KOPT-K1 (cell line): Measurements from ENCODE around the gene HSD17B12.
"Not testable (repeated sequence)": the region's sequence is repeated elsewhere in the genome, so short reads cannot be mapped to it uniquely, and the experiment has no call there.

ENCODE experiments used
- H3K27ac ChIP-seq: fragments of 200-600 bp; sonication (generic); 2 replicates; pipeline ENCODE4 v1.5.1; 2016; ENCODE audit warnings: antibody characterized with exemption, mild to moderate bottlenecking, low read depth, low read length; ENCODE audit not compliant: poor library complexity, severe bottlenecking
- H3K36me3 ChIP-seq: fragments of 200-600 bp; sonication (generic); 2 replicates; pipeline ENCODE4 v1.5.1; 2017; ENCODE audit warnings: antibody characterized with exemption, mild to moderate bottlenecking, low read length, moderate library complexity; ENCODE audit not compliant: insufficient read depth
- H3K9me3 ChIP-seq: fragments of 200-600 bp; sonication (generic); 2 replicates; pipeline ENCODE4 v1.5.1; 2017; ENCODE audit warnings: antibody characterized with exemption, low read length, mild to moderate bottlenecking; ENCODE audit not compliant: insufficient read depth, poor library complexity, severe bottlenecking

The HSD17B12 gene

DNA sequence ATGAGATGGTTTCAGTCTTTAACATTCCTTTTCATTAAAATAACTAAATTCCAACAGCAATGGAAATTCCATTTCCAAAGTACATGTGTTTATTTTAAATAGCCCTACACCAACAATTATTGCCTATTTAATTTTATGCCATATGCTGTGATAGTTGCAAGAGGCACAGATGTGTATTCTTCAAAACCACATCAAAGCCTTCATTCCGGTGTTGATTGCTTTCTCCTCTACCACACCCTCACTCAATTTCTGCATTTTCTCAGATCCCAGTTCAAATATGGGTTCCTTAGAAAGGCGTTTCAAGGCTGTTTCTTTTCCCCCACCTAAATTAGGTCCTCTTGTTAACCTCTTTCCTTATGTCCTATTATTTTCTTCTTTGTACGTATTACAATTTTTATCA, 6.0 kb upstream of the HSD17B12 start:
- no peaks in the 10 kb centered on the region for H3K36me3 ChIP-seq
- no peaks in the 10 kb centered on the region for H3K9me3 ChIP-seq
- H3K27ac ChIP-seq = no peak overlapping the region

DNA sequence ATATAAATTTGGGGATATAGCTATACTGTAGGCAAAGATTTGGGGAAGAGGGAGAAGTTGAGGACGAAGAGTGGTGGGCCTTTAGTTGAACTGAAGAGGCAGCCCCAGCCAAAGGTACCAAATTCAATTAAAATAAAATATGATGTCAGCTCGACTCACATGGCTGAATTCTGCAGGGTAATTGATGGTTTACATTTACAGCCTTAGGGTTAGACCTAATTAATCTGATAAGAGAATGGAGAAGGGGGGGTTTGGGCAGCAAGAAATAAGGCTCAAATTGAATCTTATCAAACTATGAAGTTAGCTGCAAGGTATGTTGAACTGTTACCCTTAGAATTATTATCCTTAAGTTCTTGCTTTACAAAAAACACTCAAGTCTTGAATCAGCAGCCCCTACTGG, 3.6 kb upstream of the HSD17B12 start:
- no peaks in the 10 kb centered on the region for H3K9me3 ChIP-seq
- H3K27ac ChIP-seq = no peak overlapping the region
- no peaks in the 10 kb centered on the region for H3K36me3 ChIP-seq

DNA sequence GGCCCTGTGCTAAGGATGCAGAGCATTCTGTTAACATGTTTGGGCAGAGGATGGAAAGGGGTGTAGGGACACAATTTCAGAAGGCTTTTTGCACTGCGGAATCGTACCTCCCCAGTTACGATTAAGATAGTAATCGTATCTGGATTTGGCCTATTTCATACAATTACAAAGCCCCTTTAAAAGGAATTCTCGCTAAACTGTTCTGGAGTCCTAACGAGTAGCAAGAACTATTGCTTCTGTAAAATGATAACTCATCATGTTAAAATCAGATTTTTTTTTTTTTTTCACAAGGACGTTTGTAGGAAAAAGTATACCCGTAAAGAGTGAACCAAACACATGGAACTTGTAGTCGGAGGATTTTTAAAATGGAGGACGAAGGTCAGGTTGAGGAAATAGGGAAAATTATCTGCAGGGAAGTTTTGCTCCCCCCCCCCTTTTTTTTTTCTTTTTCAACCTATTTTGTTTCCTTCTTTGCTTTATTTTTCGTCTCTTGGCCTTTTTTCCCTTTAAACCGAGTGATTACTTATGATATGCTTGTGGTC, 934 bp downstream of the HSD17B12 start:
- no peaks in the 10 kb centered on the region for H3K9me3 ChIP-seq
- peaks cover 21% of the 10 kb centered on the region for H3K36me3 ChIP-seq
- H3K27ac ChIP-seq = peak overlapping the region; percentile 76

DNA sequence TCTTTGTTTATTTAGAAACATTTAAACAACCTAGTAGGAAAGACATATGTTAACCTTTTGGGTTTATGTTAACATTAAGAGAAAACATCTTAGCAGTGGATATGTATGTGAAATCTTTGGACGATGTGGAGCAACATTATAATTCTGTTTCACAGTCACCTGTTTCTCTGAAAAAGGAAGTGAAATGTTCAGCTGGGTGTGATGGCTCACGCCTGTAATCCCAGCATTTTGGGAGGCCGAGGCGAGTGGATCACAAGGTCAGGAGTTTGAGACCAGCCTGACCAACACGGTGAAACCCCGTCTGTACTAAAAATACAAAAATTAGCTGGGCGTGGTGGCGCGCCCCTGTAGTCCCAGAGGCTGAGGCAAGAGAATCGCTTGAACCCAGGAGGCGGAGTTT, 1.5 kb downstream of the HSD17B12 start:
- not testable (repeated sequence) for H3K9me3 ChIP-seq
- H3K27ac ChIP-seq = peak overlapping the region; percentile 76

DNA sequence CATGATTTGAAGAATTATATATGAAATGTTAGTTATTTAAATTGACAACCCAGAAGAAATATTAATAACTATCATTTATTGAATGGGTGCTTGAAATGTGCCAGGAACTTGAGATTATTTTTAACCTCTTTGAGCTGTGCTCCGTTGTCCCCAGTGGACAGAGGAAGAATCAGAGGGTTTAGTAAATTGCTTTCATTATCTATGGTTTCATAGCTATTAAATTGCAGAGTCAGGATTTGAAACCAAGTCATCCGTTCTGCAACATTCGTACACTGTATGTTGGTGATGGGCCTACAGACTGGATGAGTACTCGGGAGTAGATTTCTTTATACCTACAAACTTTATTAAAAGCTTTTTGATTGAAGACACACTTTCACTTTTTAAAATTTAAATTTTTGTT, 4.9 kb downstream of the HSD17B12 start:
- no peaks in the 10 kb centered on the region for H3K9me3 ChIP-seq
- H3K36me3 ChIP-seq = peaks cover 27% of the 10 kb centered on the region
- H3K27ac ChIP-seq = no peak overlapping the region

More for the DNA sequence above, 1.5 kb downstream of the HSD17B12 start:
- H3K36me3 ChIP-seq = peaks cover 21% of the 10 kb centered on the region

DNA sequence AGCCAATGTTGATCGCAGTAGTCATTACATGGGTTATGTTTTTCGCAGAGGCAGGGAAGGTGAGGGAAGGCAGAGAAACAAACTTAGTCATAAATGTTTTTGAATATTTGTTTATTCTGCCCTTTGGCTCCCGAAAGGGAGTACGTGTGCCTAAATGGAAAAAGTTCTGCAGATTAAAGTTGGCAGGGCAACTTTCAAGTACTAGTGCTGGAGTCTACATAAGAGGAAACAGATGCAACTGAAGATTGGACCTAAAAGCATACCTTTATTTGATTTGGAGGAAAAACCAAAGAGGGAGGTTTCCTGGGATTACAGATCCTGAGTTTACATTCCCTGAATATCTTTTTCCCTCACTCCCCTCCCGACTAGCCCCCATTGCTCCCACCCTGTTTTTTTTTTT, 5.7 kb downstream of the HSD17B12 start:
- Histone ChIP-seq H3K27ac (no peak overlapping the region), H3K36me3 (peaks cover 27% of the 10 kb centered on the region), H3K9me3 (no peaks in the 10 kb centered on the region)

DNA sequence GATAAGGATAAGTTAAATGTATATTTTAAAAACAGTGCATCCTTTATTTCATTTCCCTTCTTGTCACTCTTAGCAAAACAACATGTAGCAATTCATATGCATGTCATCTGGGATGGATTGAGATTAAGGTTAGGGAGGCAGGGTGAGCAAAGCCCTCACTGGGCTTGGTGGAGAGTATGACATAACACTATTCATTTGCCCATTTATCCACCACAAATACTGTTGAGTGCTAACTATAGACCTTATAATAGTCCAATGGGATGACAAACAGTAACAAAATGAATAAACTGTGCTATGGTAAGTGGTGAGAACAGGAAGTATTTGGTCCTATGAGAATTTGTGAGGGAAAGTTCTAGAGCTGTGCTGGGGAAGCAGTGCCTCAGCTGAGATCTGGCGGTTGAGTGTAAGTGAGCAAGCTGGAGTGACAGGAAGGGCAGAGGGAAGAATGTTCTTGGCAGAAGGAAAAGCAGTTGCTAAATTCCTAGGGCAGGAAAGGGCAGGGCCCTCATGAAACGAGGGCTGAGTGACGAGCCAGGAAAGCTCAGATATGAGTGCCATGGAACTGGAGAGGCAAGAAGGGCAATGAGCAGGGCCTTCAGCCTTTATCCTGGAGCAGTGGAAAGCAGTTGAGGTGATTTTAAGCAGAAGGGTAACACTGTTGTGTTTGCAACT, 6.7 kb downstream of the HSD17B12 start:
- Histone ChIP-seq H3K9me3 (no peaks in the 10 kb centered on the region), H3K27ac (no peak overlapping the region), H3K36me3 (peaks cover 27% of the 10 kb centered on the region)

DNA sequence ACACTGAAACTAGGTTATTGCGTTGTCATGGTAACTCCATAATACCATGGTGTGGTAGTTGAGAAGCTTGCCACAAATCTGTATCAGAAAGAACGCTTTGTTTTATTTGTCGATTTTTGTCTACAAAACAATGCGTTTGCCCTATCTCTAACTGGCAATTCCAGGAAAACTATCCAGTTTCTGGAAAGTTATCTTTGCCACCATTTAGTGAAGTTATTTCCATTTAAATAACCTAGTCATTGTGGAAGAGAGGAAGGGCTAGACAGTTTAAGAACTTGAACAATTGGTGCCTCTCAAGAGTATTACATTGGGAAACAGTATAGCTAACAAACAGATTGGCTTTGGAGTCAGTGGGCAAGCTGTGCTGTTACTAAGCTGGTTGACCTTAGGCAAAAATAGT, 7.9 kb downstream of the HSD17B12 start:
- Histone ChIP-seq H3K36me3 (peaks cover 19% of the 10 kb centered on the region), H3K9me3 (no peaks in the 10 kb centered on the region), H3K27ac (no peak overlapping the region)

DNA sequence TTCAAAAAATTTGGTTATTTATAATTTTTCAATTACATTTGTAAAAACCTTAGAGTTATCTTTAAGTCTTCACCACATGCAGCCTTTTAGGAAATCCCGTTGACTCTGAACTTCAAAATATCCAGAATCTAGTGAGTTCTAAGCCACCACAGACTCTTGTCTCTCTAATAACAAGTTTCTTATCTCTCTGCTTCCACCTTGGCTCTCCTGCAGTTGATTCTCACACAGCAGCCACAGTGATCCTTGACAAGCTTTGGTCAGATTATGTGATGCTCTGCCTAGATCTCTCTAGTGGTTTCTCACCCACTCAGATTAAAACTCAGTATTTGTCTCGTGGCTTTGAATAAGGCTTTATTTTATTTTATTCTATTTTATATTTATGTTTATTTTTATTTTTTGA, 8.6 kb downstream of the HSD17B12 start:
- no peak overlapping the region for H3K27ac ChIP-seq

DNA sequence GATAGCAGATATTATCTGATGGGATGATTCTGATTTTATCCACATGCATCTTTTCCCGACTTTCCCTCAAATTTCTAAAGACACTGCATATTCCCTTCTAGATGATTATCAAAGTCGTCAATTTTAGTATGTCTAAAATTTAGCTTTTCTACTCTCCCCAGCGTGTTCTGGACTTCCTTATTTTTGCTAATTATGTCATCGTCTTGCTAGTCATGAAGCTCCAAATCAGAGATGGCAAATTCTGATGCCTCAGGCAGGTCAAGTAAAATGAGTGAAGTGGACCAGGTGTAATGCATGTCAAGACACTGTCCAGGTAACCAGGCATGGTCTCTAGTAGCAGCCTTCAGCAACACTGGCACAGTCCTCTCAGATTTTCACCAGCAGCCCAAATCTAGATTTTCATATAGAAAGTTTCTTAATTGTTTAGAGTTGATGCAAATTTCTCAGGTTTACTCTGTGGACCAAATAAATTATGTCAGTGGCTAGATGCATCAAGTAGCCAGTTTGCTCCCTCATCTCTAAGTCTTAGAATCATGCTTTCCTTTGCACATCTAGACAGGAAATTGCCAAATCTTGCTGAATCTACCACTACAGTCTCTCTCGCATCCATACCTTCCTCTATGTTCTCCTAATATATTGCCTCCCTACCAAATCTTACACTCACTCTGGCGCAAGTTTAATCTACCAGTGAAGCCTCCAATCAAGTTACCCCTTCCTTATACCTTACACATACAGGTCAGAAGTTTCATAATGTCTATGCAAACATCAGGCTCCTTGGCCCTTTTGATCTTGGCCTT, 10.6 kb downstream of the HSD17B12 start:
- no peaks in the 10 kb centered on the region for H3K9me3 ChIP-seq
- peaks cover 5% of the 10 kb centered on the region; the same call in 1 of the 2 replicates for H3K36me3 ChIP-seq
- no peak overlapping the region for H3K27ac ChIP-seq

More for the DNA sequence above, 8.6 kb downstream of the HSD17B12 start:
- Histone ChIP-seq H3K9me3 (no peaks in the 10 kb centered on the region), H3K36me3 (peaks cover 12% of the 10 kb centered on the region)

DNA sequence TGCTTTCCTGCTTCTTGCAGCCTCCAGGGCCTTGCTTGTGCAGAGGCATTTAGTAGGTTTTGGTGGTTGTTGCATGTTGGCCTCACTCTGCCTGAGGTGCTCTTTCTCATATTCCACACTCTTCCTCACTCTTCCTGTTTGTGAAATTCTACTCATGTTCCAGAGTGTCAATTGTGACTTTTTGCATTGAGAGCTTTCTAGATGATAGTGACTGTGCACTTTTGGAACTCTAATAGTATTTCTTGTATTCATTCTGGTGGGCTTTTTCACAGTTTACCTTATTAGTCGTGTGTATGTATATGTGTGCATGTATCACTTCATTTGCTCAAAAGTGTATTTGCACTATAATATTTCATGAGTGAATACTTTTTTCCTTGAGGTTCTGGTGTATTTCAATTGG, 11.3 kb downstream of the HSD17B12 start:
- peaks cover 7% of the 10 kb centered on the region; the same call in 1 of the 2 replicates for H3K36me3 ChIP-seq
- H3K9me3 ChIP-seq = no peaks in the 10 kb centered on the region
- H3K27ac ChIP-seq = no peak overlapping the region

DNA sequence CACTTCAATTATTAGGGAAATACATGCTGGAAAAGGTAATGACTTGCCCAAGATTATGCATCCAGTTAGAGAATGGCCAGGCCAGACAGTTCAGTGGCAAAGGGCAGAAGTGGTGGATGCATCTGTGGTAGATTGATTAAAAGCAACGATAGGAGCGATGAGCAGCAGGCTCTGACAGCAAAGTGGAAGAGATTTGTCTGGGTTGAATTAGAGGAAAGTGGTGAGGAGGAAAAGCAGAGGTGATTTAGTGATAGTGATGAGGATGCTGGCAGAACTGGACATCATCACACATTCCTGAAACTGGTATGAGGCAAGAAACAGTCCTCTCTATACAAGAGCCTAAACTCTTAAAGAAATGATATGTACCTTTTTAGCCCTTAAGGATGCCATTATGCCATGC, 12.5 kb downstream of the HSD17B12 start:
- Histone ChIP-seq H3K27ac (no peak overlapping the region), H3K9me3 (no peaks in the 10 kb centered on the region), H3K36me3 (peaks cover 10% of the 10 kb centered on the region; the same call in 1 of the 2 replicates)

DNA sequence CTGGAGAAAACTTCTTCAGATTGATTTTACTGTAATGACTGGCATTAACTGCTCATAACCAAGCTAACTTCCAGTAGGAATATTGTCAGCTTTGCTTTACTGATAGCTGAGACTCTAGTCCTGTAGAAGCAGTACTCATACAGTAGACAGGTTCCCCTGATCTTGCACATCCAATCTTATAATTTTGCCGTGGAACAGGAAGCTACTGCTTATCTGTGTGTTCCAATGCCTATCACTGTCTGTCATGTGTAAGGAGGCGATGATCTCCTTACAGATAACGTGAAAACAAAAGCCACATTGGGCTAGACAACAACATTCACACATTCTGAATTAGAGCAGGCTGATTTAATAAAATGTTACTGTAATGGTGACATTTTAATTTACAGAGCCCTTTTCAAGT, 13.2 kb downstream of the HSD17B12 start:
- Histone ChIP-seq H3K36me3 (peaks cover 10% of the 10 kb centered on the region; the same call in 1 of the 2 replicates), H3K9me3 (no peaks in the 10 kb centered on the region), H3K27ac (no peak overlapping the region)

DNA sequence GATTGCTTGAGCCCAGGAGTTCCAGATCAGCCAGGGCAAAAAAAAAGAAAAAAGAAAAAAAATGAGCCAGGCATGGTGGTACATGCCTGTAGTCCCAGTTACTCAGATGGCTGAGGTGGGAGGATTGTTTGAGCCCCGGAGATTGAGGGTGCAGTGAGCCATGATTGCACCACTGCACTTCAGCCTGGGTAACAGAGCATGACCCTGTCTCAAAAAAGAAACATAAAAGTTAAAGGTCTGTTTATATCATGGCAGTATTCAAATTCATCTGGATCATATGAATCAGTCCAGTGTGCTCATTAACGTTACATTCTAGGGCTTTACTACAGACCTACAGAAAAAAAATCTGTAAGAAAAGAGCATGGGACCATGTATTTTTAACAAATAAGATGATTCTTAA, 13.9 kb downstream of the HSD17B12 start:
- Histone ChIP-seq H3K36me3 (peaks cover 10% of the 10 kb centered on the region; the same call in 1 of the 2 replicates), H3K9me3 (no peaks in the 10 kb centered on the region), H3K27ac (no peak overlapping the region)

DNA sequence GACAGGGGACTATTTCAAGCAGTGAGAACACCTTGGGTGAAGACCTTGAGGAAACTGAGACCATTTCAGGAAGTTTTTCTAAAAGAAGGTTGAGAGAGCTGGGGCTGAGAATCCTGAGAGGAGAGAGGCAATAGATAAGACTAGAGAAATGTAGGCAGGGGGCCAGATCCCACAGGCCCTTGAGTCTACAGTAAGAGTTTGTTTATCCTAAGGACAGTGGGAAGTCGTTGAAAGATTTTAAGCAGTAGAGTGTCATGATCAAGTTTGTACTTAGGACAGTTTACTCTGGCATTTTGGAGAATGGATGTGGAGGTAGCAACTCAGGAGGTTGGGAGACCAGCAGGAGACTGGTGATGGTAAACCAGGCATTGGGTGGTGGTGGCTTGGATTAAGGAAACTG, 17.1 kb downstream of the HSD17B12 start:
- Histone ChIP-seq H3K9me3 (peaks cover 24% of the 10 kb centered on the region), H3K36me3 (peaks cover 5% of the 10 kb centered on the region; the same call in 1 of the 2 replicates), H3K27ac (no peak overlapping the region)
